ENCODE measurements around the gene JOSD1. TPM values are rescaled to one million over a fixed set of nuclear protein-coding genes. Genes with fewer than 3 reads are reported as not detected.

JOSD1 gene
- polyA plus RNA-seq, 3 donors: 7.1 to 83.5 (median 7.2) TPM

GRCh38 chr22:38727530-38728451, 27.0 kb upstream of the JOSD1 start:
- no peaks in the 10 kb centered on the region for H3K9me3 ChIP-seq (replicated peaks in 1 of 2; ENCODE audit: control insufficient read depth in 1 of 2, insufficient read depth in 1 of 2, low read length in 2 of 2)
- H3K27me3 Mint-ChIP-seq (ENCODE audit: low read depth in 3 of 3): peaks cover 0 to 3% (median 0%) of the 10 kb centered on the region in 3 donors

DNA sequence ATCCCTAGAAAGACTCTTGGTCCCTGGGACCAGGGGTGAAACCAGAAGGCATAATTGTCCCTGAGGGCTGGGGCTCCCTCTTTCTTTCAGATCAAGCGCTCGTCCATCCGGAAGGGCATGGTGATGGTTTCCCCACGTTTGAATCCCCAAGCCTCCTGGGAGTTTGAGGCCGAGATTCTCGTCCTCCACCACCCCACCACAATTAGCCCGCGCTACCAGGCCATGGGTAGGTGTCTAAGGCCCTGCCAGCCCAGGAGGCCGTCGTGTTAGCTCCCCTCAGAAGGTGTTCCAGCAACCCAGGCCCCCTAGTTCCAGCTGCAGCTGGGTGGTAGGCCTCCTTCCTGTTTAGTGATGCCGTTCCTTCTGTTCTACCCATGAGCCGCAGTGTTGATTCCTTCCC, 26.4 kb upstream of the JOSD1 start:
- H3K9ac ChIP-seq (ENCODE audit: insufficient read depth, low read length, poor library complexity, severe bottlenecking): no peak overlapping the region
- no peak overlapping the region for H2AFZ ChIP-seq (ENCODE audit: insufficient read depth, low read depth, low read length, poor library complexity, severe bottlenecking)
- H3K27me3 ChIP-seq (ENCODE audit: control insufficient read depth in 2 of 2, insufficient read depth in 2 of 2, low read length in 2 of 2): no peaks in the 10 kb centered on the region
- DNase-seq: no peak
- Mint-ChIP-seq H3K36me3 (peaks cover 86 to 97% of the 10 kb centered on the region in 2 donors), H3K4me3 (no peak overlapping the region), H3K4me1 (no peaks in the 10 kb centered on the region), H3K27ac (peak overlapping the region in 2 of 7 donors; percentile 68 to 77), H3K27me3 (ENCODE audit: low read depth in 3 of 3) (peaks cover 0 to 3% (median 0%) of the 10 kb centered on the region in 3 donors), H3K9me3 (no peaks in the 10 kb centered on the region)
- no peaks in the 10 kb centered on the region for H3K79me2 ChIP-seq (ENCODE audit: insufficient read depth, low read length)
- no peak overlapping the region for H3K4me3 ChIP-seq (replicated peaks in 1 of 3; ENCODE audit: low read depth in 2 of 3, low read length in 3 of 3)
- intact Hi-C loops (cut with micrococcal nuclease): no loop called here
- H3K27ac ChIP-seq (ENCODE audit: low read depth in 1 of 2, low read length in 2 of 2): no peak overlapping the region
- H3K36me3 ChIP-seq (replicated peaks in 1 of 2; ENCODE audit: control insufficient read depth in 1 of 2, insufficient read depth in 2 of 2, low read length in 2 of 2): peaks cover 87 to 100% of the 10 kb centered on the region in 2 donors
- whole genome bisulfite sequencing (ENCODE audit: insufficient coverage): 93% methylated on average over 12 of the region's 12 CpGs
- no peak overlapping the region for H3K4me2 ChIP-seq (replicated peaks; ENCODE audit: extremely low read depth, low read length, poor library complexity, severe bottlenecking)
- TF ChIP-seq, protein P1, sequence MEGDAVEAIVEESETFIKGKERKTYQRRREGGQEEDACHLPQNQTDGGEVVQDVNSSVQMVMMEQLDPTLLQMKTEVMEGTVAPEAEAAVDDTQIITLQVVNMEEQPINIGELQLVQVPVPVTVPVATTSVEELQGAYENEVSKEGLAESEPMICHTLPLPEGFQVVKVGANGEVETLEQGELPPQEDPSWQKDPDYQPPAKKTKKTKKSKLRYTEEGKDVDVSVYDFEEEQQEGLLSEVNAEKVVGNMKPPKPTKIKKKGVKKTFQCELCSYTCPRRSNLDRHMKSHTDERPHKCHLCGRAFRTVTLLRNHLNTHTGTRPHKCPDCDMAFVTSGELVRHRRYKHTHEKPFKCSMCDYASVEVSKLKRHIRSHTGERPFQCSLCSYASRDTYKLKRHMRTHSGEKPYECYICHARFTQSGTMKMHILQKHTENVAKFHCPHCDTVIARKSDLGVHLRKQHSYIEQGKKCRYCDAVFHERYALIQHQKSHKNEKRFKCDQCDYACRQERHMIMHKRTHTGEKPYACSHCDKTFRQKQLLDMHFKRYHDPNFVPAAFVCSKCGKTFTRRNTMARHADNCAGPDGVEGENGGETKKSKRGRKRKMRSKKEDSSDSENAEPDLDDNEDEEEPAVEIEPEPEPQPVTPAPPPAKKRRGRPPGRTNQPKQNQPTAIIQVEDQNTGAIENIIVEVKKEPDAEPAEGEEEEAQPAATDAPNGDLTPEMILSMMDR (IDR thresholded peaks at IDR 0.05): no peak
- no peaks in the 10 kb centered on the region for H3K9me3 ChIP-seq (replicated peaks in 1 of 2; ENCODE audit: control insufficient read depth in 1 of 2, insufficient read depth in 1 of 2, low read length in 2 of 2)
- peaks cover 77% of the 10 kb centered on the region for H4K20me1 ChIP-seq (ENCODE audit: insufficient read depth, low read length)
- no peaks in the 10 kb centered on the region for H3K4me1 ChIP-seq (ENCODE audit: control insufficient read depth in 1 of 2, insufficient read depth in 2 of 2, low read length in 2 of 2)

More at GRCh38 chr22:38727530-38728451, 27.0 kb upstream of the JOSD1 start:
- Histone ChIP-seq H2AFZ (ENCODE audit: insufficient read depth, low read depth, low read length, poor library complexity, severe bottlenecking) (no peak overlapping the region), H4K20me1 (ENCODE audit: insufficient read depth, low read length) (peaks cover 84% of the 10 kb centered on the region), H3K36me3 (replicated peaks in 1 of 2; ENCODE audit: control insufficient read depth in 1 of 2, insufficient read depth in 2 of 2, low read length in 2 of 2) (peaks cover 83 to 96% of the 10 kb centered on the region in 2 donors), H3K4me3 (replicated peaks in 1 of 3; ENCODE audit: low read depth in 2 of 3, low read length in 3 of 3) (no peak overlapping the region), H3K4me2 (replicated peaks; ENCODE audit: extremely low read depth, low read length, poor library complexity, severe bottlenecking) (no peak overlapping the region), H3K79me2 (ENCODE audit: insufficient read depth, low read length) (no peaks in the 10 kb centered on the region), H3K27ac (ENCODE audit: low read depth in 1 of 2, low read length in 2 of 2) (no peak overlapping the region), H3K27me3 (ENCODE audit: control insufficient read depth in 2 of 2, insufficient read depth in 2 of 2, low read length in 2 of 2) (no peaks in the 10 kb centered on the region), H3K9ac (ENCODE audit: insufficient read depth, low read length, poor library complexity, severe bottlenecking) (no peak overlapping the region), H3K4me1 (ENCODE audit: control insufficient read depth in 1 of 2, insufficient read depth in 2 of 2, low read length in 2 of 2) (no peaks in the 10 kb centered on the region)
- intact Hi-C loops (cut with micrococcal nuclease): no loop called here
- 99% methylated on average over 14 of the region's 15 CpGs for WGBS (ENCODE audit: insufficient coverage)
- no peak for DNase-seq
- Mint-ChIP-seq H3K4me3 (no peak overlapping the region), H3K9me3 (no peaks in the 10 kb centered on the region), H3K4me1 (no peaks in the 10 kb centered on the region), H3K36me3 (peaks cover 82 to 91% of the 10 kb centered on the region in 2 donors), H3K27ac (peak overlapping the region in 3 of 7 donors; percentile 26 to 68 (median 63))
- TF ChIP-seq, protein P1 (IDR thresholded peaks at IDR 0.05): no peak
